GM18511 (cell line): ENCODE results near the gene PODXL.
"Not testable (repeated sequence)": the region's sequence is repeated elsewhere in the genome, so short reads cannot be mapped to it uniquely, and the experiment has no call there.

ENCODE experiments used
- ATAC-seq: cut with Tn5 transposase; IDR thresholded peaks from one replicate; pipeline ENCODE4 v1.9.1; 2021; ENCODE audit warnings: mild to moderate bottlenecking, moderate library complexity; ENCODE audit not compliant: unreplicated experiment

Gene PODXL

DNA sequence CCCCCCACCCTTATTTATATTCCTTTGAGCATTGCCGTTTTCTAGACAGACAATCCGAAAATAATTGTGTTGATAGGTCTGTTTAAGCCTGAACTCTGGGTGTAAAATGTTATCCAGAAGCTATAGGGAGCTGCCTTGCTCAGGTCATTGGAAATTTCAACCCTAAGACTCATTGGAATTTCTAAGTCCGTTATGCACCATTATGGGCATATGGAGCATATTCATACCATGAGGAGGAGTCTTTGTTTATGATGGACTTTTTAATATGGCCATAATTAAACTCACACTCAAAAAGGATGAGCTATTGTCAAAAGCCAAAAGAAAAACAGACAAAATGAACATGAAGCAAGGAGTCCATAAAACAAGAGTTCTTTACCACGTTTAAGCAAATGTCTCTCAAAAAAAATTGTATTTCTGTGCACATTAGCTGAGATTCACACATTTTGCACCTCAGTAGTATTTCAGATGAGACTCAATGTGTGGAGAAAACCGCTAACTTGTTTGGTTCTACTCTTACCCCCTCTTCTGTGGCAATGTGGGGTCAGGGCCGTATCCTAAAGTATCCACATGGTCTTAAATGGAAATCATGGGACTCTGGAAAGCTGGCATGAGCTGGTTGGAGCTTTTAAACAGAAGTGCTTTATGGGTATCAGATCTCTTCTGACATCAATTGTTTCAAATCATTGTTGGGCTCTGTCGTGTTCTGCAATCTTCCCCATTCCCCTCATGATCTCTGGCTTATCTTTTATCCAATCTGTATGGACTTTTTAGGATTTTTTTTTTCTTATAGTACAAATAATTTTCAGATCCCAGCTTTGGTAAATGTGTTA is 60.5 kb downstream of the PODXL start:
- ATAC-seq = no peak

DNA sequence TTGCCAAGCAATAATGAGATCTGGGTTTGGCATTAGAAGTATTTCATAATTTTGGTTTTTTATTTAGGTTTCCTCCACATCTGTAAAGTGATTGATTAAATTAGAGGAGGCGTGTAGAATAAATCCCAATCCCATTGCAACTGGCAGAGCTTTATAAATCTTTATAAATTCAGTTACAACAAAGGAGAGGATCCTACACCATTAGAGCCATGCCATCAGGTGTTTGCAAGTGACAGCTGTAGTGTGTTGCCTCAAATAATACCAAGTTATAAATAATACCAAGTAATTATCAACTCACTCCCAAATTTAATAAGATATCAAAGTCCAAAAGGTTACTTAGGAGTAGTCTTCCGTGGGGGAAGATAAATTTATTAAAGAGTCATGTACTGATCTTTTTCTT is 62.2 kb downstream of the PODXL start:
- no peak for ATAC-seq

DNA sequence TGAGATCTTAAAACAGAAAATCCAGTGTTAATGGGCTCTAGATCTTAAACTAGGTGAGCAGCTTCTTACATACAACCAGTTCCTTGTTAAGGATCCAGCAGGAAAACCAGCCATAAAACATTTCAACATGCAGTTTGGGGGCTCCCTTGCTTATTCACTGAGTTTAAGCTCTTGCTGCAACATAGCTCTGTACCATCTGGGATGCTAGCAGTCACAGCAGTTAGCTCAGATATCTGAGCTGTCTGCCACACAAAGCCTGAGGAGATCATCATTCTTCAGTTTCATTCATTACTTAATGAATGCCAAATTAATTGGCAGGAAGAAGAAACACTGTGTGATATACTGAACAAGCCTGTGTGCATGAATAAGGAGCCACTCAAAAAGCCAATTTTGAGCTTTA is 62.8 kb downstream of the PODXL start:
- ATAC-seq = no peak

DNA sequence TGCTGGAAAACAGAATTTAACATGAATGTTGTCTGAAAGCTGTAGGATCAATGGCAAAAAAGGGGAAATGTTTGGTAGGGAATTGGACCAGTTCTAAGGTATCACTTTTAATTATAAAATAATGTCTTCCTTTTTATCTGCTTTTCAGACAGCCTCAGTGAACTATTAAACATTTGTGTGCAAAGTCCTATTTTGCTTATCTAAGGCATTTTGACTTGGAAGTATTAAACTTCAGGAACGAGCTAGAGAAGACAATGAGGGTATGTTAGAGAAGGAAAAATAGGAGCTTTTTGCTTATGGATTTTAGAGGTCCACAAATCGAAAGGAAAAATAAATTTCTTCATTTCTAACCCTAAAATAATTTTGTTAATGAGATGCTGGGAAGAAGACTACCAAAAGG is 63.3 kb downstream of the PODXL start:
- ATAC-seq = no peak

DNA sequence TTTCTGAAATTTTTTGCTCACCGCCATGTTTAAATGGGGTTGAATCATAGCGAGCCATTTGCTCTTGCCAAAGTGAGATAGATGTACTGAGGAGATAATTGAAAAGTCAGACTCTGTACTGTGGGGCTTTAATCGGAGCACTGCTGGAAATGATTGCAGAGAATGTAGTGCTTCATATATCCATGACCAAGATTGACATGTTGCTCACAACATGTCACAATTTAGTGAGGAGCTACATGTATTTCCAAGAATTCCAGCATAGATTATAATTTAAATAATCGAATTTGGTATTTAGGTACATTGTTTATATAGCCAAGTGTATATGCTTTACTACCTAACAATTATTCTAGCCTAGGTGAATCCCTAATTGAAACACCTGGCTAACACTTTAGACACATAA is 66.5 kb downstream of the PODXL start:
- no peak for ATAC-seq

DNA sequence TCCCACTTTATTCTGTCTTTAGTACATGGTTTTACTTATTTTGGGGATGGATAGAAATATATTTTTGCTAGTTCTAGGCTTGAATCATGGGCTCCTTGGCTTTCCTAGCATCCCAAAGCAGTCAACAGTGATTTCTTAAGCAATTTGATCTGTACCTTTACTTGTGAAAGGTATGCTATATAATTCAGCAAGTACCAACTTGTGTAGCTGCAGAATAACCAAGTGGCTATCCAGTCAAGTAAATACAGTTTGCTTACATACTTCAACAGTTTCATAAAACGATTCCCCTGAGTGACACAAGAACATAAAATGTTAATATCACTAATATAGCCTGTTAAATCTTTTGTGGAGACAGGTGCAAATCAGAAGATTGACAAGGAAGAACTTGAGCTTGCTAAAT is 67.2 kb downstream of the PODXL start:
- ATAC-seq = no peak

DNA sequence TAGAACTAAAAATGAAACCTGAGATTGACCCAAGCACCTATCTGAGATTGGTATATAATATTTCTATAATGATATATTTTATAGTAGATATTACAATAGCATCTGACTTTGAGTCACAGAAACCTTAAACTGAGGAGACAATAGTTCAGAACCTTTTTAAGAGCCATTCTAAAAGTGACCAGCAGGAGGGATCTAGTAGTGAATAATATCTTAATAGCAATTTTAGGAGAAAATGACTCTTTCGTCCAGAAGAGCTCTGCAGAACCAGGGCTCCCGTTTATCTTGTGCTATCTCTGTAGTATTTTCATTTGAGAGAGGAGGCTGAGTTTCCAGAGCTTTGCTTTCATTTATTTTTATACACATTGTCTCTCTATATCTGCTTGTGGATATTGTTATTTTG is 68.1 kb downstream of the PODXL start:
- no peak for ATAC-seq

DNA sequence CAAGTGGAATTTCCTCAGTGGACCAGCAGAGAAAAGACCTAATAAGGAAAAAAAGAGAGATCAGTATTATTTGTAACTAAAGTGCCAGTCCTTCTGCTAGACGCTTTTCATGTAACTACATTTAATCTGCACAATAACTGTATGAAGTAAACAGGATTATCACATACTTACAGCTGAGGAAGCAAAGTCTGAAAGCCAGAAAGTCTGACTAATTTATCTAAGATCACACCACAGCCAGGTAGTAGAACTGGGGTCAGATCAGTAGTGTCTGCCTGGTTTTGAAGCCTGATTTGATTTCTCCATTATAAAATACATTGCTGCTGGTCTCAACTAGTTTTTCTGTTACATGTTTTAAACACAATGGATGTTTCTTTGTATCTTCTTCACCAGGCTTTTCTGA is 69.2 kb downstream of the PODXL start:
- ATAC-seq = no peak

DNA sequence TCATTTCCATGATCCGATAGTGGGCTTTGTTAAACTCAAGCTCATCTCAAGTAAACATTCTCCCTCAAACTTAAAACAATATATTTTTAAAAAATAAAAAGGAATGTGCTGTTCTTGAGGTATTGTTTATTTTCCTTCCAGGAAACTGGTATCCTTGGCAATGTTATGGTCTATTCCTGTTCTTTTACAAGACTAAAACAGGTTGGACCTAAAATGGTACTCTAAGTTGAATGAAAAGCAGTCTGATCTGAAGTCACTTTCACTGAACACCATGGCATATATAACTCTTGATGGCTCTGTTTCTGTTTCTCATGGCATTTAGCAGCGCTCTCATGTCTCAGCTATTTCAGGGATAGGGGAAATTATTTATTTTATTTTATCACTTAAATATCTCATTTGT is 70.1 kb downstream of the PODXL start:
- ATAC-seq = no peak

DNA sequence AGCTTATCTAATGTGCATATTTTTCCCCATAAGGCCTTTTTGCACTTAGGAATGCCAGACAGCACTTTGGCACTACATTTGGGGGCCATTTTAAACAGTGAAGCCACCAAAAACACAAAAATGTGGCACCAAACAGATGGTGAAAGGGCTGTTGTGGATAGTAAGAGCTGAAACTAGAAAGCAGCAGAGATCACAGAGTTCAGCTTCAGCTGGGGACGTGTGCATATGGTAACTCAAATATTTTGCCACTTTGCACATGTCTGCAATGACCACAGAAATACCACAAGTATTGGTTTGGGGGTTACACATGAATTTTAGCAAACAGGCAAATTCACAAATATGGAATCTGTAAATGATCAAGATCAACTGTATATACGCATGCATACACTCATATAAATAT is 72.8 kb downstream of the PODXL start:
- no peak for ATAC-seq

DNA sequence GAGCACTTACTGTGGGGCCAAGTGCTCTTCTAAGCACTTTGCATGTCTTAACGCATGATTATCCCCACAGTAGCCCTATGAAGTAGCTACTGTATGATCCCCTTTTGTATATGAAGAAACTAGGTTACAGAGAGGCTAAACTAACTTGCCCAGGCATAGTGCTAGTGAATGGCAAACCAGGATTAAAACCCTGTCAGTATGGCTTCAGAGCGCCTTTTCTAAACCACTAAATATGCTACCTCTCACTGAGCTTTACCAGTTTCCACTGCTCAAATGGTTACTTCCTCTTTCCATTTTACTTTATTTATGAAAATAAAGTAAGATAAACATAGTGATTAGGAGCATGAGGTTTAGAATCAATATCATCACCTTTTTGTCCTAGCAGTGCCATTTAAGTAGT is 73.6 kb downstream of the PODXL start:
- ATAC-seq = no peak

DNA sequence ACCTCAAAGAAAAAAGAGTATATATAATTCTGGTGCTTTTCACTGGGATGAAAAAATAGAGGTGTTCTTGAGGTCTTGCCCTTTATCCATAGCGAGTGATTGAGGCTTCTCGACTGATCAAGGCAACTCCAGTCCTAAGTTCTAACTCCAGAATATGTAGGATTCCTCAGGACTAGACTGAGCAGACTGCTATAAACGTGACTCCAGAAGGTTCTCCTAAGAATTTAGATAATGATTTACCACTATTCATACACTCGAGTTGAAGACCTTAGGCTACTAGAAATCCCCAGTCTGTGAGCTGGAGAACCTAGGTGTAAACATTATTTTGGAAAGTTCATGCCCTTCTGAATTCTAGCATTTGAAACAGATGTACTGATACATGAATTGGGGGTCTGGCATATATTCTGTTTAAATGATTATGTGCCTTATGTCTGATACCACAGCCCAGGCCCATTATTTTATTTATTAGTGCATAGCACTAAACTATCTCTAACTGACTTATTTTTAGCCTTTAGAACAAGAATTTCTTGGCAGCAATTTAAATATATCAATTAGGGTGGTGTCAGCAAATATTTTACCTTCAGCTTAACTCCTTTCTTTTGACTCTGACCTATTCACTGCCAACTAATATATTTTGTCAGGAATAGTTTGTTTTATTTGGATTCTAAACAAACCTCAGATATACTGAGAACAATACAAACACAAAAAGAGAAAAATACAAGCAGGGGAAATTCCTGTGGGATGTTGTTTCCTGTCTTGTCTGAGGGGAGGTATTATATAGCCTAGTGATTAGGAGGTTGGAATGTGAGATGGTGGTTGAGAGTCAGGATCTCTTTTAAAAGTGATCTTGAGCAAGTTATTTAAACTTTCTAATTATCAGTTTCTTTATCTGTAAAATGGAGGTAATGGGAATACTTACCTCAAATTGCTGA is 75.8 kb downstream of the PODXL start:
- ATAC-seq = no peak

DNA sequence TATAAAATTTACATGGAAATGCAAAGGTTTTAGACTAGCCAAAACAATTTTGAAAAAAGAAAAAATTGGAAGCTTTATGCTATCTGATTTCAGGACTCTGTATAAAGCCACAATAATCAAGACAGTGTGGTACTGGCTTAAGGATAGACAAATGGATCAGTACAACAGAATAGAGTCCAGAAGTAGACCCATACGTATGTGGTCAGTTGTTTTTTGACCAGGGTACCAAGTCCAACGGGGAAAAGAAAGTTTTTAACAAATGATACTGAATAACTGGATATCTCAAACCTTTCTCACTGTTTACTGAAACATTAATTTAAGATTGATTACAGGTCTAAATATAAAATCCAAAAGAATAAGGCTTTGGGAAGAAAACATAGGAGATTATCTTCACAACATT is 79.7 kb downstream of the PODXL start:
- ATAC-seq = no peak

DNA sequence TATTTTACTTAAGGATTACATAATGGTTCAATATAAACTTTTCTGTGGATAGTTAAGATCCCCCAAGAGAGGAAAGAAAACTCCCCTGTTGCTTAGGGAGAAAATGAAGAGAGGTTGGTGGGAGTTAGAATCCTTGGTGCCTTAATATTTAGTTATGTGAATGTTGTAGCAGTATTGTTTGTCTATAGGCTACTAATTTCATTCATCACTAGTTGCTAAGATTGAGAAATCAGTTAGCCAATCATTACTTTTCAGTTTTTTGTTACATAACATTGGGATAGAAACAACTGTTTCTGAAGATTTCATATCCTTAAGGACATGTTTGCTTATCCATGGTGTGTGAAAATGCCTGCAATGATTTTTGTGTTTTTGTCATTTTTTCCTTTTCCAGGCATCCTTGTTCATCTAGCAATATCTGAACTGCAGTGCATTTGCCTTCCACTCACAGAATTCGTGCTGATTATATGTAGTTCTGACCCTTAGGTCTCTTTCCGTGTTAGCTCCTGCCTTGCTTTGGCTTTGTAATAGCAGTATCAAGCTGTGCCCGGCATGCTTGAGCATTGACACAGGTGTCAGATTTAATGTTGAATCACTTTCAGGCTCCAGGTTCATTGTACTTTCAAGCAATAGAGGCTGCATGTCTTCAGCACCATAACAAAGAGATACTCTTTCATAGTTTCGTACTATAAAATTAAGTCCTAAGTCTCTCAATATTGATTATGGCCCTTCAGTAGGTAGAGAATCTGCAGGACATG is 85.0 kb downstream of the PODXL start:
- ATAC-seq = no peak

DNA sequence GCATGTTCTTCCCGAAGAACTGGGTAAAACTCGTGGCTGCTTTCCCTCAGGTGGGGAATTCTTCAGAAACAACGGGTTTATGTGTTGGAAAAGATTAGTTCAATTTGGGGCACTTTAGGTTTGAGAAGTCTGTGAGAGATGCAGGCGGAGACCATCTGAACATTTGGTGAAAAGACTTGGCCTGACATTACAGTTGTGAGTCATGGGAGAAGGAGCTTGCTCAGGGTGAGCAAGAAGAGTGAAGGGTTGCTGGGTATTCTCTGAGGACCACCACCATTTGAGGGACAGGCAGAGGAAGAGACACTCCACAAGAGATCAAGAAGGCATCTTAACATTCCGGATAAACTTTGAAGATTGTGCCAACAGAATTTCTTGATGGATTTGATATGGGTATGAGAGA is 88.6 kb downstream of the PODXL start:
- ATAC-seq = no peak

DNA sequence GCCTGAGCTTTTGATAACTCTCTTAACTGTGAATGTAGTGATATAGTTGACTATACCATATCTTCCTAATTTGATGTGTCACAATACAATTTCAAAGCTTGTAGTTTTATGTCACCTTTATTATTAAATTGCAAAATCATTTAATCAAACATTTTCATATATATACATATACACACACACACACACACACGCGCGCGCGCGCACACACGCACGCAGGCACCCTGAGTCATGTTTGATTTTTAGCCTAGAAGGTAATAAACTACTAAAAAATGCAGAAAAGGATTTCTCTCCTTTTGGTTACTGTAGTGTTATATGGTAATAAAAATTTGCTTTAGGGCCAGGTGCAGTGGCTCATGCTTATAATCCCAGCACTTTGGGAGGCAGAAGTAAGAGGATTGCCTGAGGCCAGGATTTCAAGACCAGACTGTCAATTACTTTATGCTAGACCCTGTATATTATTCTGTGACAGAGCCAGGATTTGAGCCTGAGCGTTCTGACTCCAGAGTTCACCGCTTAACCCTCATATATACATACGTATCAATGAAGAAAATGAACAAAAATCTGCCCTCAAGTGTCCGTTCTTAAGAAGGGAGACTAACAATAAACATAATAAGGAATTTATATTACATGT is 89.6 kb downstream of the PODXL start:
- no peak for ATAC-seq

DNA sequence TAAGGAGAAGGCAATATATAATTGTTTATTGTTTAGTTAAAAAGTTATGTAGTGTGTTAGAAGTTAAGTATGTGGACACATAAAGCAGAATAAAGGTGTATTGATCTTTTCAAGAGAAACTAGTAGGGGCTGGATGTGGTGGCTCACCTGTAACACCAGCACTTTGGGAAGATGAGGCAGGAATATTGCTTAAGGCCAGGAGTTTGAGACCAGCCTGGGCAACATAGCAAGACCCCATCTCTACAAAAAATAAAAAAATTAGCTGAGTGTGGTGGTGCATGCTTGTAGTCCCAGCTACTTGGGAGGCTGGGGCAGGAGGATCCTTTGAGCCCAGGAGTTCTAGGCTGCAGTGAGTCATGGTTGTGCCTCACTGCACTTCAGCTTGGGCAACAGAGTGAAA is 93.7 kb downstream of the PODXL start:
- not testable (repeated sequence) for ATAC-seq

DNA sequence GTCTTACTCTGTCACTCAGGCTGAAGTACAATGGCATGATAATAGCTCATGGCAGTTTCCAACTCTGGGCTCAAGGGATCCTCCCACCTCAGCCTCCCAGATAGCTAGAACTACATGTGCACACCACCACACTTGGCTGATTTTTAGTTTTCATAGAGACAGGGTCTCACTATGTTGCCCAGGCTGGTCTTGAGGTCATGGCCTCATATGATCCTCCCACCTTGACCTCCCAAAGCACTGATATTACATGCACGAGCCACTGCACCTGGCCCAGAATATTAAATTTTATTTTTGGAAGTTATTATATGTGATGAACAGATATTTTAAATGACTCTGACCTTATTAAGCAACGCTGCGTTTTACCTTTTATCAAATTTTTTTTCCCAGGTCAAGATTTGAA is 94.4 kb downstream of the PODXL start:
- ATAC-seq = no peak

DNA sequence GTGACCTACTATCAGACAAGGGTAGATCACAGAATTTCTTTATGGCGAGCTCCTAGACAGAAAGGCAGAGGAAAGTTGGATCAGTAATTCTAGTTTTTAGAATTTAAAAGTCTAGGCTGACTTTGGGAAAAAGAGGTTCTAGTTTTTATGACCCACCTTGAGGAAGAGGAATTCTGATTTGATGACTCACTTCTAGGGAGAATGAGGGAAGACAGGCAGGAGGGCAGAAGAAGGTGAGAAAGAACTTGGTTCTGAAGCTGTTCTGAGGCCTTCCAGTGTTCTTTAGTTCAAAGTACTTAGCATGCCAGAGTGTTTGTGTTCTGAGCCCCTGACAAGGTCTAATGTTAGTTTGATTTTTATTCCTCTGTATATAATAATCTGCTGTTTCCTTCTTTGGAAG is 97.2 kb downstream of the PODXL start:
- ATAC-seq = no peak

DNA sequence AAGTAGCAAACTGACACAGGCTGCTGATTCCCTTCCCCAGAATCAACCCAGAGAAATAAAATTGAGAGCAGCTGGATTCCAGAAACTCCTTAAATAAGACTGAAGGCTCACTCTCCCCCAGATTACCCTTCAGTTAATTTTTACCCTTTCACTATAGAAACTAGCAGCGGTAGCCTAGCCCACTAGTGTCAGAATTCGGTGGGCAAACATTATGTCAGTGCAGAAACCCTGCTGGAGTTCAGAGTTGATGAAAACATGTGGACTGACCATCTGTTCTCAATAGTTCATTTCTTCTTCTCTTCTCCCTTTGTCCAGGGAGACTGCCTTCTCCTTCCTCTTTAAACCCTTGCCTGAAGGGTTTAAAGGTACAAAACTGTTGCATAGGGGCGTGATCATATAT is 100.1 kb downstream of the PODXL start:
- ATAC-seq = no peak

DNA sequence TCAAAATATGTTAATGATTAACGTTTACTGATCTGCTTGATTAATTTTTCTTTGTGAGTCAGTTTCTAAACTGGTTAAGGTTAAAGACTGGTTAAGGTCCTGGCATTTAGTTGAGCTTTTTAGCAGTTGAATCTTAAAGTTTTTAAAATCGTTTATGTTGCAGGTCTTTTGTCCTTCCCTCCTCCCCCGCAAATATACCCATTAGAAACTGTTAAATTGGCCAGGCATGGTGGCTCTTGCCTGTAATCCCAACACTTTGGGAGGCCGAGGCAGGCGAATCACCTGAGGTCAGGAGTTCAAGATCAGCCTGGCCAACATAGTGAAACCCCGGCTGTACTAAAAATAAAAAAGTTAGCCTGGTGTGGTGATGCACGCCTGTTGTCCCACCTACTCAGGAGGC is 100.9 kb downstream of the PODXL start:
- ATAC-seq = peak; percentile 67
